ENCODE measurements around the gene PRKAG2. TPM values are rescaled to one million over a fixed set of nuclear protein-coding genes. Genes with fewer than 3 reads are reported as not detected.
A peak's percentile ranks its signal among the peaks of the same experiment; 100 is the strongest.

The PRKAG2 gene
- 11.5 and 19.5 TPM in 2 replicates for total RNA-seq (2014; rRNA removed; shearing (Covaris generic))
- 17.0 and 18.2 TPM in 2 replicates for polyA plus RNA-seq (2016; fragmentation: Nextera tagmentation; extraction: Ambion mirVana)

GRCh38 chr7:151876899-151877777 lies at the start of gene PRKAG2:
TSS of gene PRKAG2 (minus strand) at chr7:151877115. CDS start at chr7:151876620, 495 bp downstream.
- peak; percentile 49 for DNase-seq
- peak within 1 kb of the TSS; percentile 64 for H3K4me3 ChIP-seq
- in situ Hi-C loops (cut with MboI): no loop called here
- peak within 1 kb of the TSS; percentile 75 for H2AFZ ChIP-seq
- no peak for TF ChIP-seq EZH2 (IDR thresholded peaks at IDR 0.05; ENCODE audit: insufficient read depth, poor library complexity, severe bottlenecking)
- TF ChIP-seq EZH2phosphoT487 (IDR thresholded peaks at IDR 0.05; ENCODE audit: insufficient read depth, low read depth): peak; percentile 72; the same call in 1 of the 2 replicates
- H3K9me2 ChIP-seq (ENCODE audit: insufficient read depth): no peaks in the 10 kb centered on the region
- no peaks in the 10 kb centered on the region for H3K79me2 ChIP-seq (ENCODE audit: insufficient read depth)
- H4K20me1 ChIP-seq (ENCODE audit: insufficient read depth): no peaks in the 10 kb centered on the region
- 1% methylated on average over 25 to 60 of the region's 95 CpGs for WGBS, 2 experiments (ENCODE audit: low coverage in 1 of 2, low lambda C conversion rate in 2 of 2, missing lambda C conversion rate in 2 of 2)
- H3K27ac ChIP-seq: no peak within 1 kb of the TSS
- no peaks in the 10 kb centered on the region for H3F3A ChIP-seq (ENCODE audit: insufficient read depth)
- H3K9ac ChIP-seq: no peak within 1 kb of the TSS
- no peaks in the 10 kb centered on the region for H3K36me3 ChIP-seq (ENCODE audit: low read depth)
- no peaks in the 10 kb centered on the region for H3K9me3 ChIP-seq (ENCODE audit: low read depth)
- H3K4me1 ChIP-seq (ENCODE audit: insufficient read depth): no peaks in the 10 kb centered on the region
- peak within 1 kb of the TSS; percentile 74 for H3K4me2 ChIP-seq (ENCODE audit: unreplicated experiment)
- H3K27me3 ChIP-seq (replicated peaks; ENCODE audit: insufficient read depth): peaks cover 58% of the 10 kb centered on the region

- Histone ChIP-seq H3K79me2 (ENCODE audit: insufficient read depth) (no peaks in the 10 kb centered on the region), H4K20me1 (ENCODE audit: insufficient read depth) (no peaks in the 10 kb centered on the region), H3F3A (ENCODE audit: insufficient read depth) (no peaks in the 10 kb centered on the region), H3K27ac (no peak overlapping the region), H3K4me3 (no peak overlapping the region), H3K4me2 (ENCODE audit: unreplicated experiment) (no peak overlapping the region), H3K9me2 (ENCODE audit: insufficient read depth) (no peaks in the 10 kb centered on the region), H3K27me3 (replicated peaks; ENCODE audit: insufficient read depth) (peaks cover 34% of the 10 kb centered on the region), H3K4me1 (ENCODE audit: insufficient read depth) (no peaks in the 10 kb centered on the region), H3K36me3 (ENCODE audit: low read depth) (no peaks in the 10 kb centered on the region), H3K9me3 (ENCODE audit: low read depth) (no peaks in the 10 kb centered on the region), H2AFZ (no peak overlapping the region), H3K9ac (no peak overlapping the region)
- no peak for DNase-seq
- 73 to 79% methylated on average over 5 of the region's 5 CpGs for WGBS, 2 experiments (ENCODE audit: low coverage in 1 of 2, low lambda C conversion rate in 2 of 2, missing lambda C conversion rate in 2 of 2)
- no peak for TF ChIP-seq EZH2phosphoT487 (IDR thresholded peaks at IDR 0.05; ENCODE audit: insufficient read depth, low read depth)
- TF ChIP-seq EZH2 (IDR thresholded peaks at IDR 0.05; ENCODE audit: insufficient read depth, poor library complexity, severe bottlenecking): no peak
- in situ Hi-C loops (cut with MboI): no loop called here
Observed at GRCh38 chr7:151926336-151926712, 49.4 kb upstream of the PRKAG2 start.

GRCh38 chr7:151925446-151926335 lies 48.8 kb upstream of the PRKAG2 start:
- H3K4me3 ChIP-seq: no peak overlapping the region
- no peak overlapping the region for H3K27ac ChIP-seq
- H3K9me3 ChIP-seq (ENCODE audit: low read depth): no peaks in the 10 kb centered on the region
- no peaks in the 10 kb centered on the region for H4K20me1 ChIP-seq (ENCODE audit: insufficient read depth)
- no peaks in the 10 kb centered on the region for H3K9me2 ChIP-seq (ENCODE audit: insufficient read depth)
- no peaks in the 10 kb centered on the region for H3K4me1 ChIP-seq (ENCODE audit: insufficient read depth)
- TF ChIP-seq EZH2phosphoT487 (IDR thresholded peaks at IDR 0.05; ENCODE audit: insufficient read depth, low read depth) (no peak), EZH2 (IDR thresholded peaks at IDR 0.05; ENCODE audit: insufficient read depth, poor library complexity, severe bottlenecking) (no peak)
- in situ Hi-C loops (cut with MboI): no loop called here
- peak; percentile 24 for DNase-seq
- no peak overlapping the region for H2AFZ ChIP-seq
- H3K79me2 ChIP-seq (ENCODE audit: insufficient read depth): no peaks in the 10 kb centered on the region
- no peaks in the 10 kb centered on the region for H3F3A ChIP-seq (ENCODE audit: insufficient read depth)
- H3K4me2 ChIP-seq (ENCODE audit: unreplicated experiment): no peak overlapping the region
- peaks cover 36% of the 10 kb centered on the region for H3K27me3 ChIP-seq (replicated peaks; ENCODE audit: insufficient read depth)
- no peaks in the 10 kb centered on the region for H3K36me3 ChIP-seq (ENCODE audit: low read depth)
- 70 to 74% methylated on average over 22 of the region's 22 CpGs for WGBS, 2 experiments (ENCODE audit: low coverage in 1 of 2, low lambda C conversion rate in 2 of 2, missing lambda C conversion rate in 2 of 2)
- H3K9ac ChIP-seq: no peak overlapping the region

GRCh38 chr7:151924508-151924907 lies 47.6 kb upstream of the PRKAG2 start:
- Histone ChIP-seq H3K79me2 (ENCODE audit: insufficient read depth) (no peaks in the 10 kb centered on the region), H3K4me3 (no peak overlapping the region), H3K9me3 (ENCODE audit: low read depth) (no peaks in the 10 kb centered on the region), H2AFZ (no peak overlapping the region), H4K20me1 (ENCODE audit: insufficient read depth) (no peaks in the 10 kb centered on the region), H3K9ac (no peak overlapping the region), H3K27ac (no peak overlapping the region), H3F3A (ENCODE audit: insufficient read depth) (no peaks in the 10 kb centered on the region), H3K4me2 (ENCODE audit: unreplicated experiment) (no peak overlapping the region), H3K9me2 (ENCODE audit: insufficient read depth) (no peaks in the 10 kb centered on the region), H3K4me1 (ENCODE audit: insufficient read depth) (no peaks in the 10 kb centered on the region), H3K27me3 (replicated peaks; ENCODE audit: insufficient read depth) (peaks cover 35% of the 10 kb centered on the region), H3K36me3 (ENCODE audit: low read depth) (no peaks in the 10 kb centered on the region)
- TF ChIP-seq EZH2phosphoT487 (IDR thresholded peaks at IDR 0.05; ENCODE audit: insufficient read depth, low read depth): no peak
- in situ Hi-C loops (cut with MboI): no loop called here
- no peak for DNase-seq
- WGBS, 2 experiments (ENCODE audit: low coverage in 1 of 2, low lambda C conversion rate in 2 of 2, missing lambda C conversion rate in 2 of 2): 72 to 73% methylated on average over 8 of the region's 8 CpGs
